Upper lobe of left lung (tissue), 4 donors: ENCODE results near the gene TCEAL7.

Experiments
- CTCF ChIP-seq, 6 experiments: fragments of 450-650 bp in 4 of 6; fragments of 200-600 bp in 2 of 6; sonication (generic) in 2 of 6; IDR thresholded peaks; one replicate each; pipeline ENCODE4 v1.5.1; 2016 to 2019; ENCODE audit warnings: antibody characterized with exemption in 6 of 6
- EP300 ChIP-seq, 4 donors: sonication (generic); formaldehyde crosslinking; IDR thresholded peaks; one replicate each; pipeline ENCODE4 v1.5.1; 2017; ENCODE audit warnings: antibody characterized with exemption in 4 of 4, control low read depth in 2 of 4
- POLR2A ChIP-seq, 4 donors: fragments of 450-650 bp; IDR thresholded peaks; one replicate each; pipeline ENCODE4 v1.5.1; 2016 to 2017; ENCODE audit warnings: antibody characterized with exemption in 4 of 4, mild to moderate bottlenecking in 2 of 4

- no peak for TF ChIP-seq CTCF (IDR thresholded peaks at IDR 0.05)
- TF ChIP-seq POLR2A (IDR thresholded peaks at IDR 0.05), result no peak
- no peak for TF ChIP-seq EP300 (IDR thresholded peaks at IDR 0.05)
Observed at GRCh38 chrX:103367502-103367901, 37.5 kb downstream of the TCEAL7 start.
